Mesodermal cell (in vitro differentiated cells): ENCODE measurements around the gene CD48.
A peak's percentile ranks its signal among the peaks of the same experiment; 100 is the strongest.

ENCODE experiments used
- H3K27ac ChIP-seq: 2 replicates; pipeline ENCODE4 v1.7.0; 2013; ENCODE audit warnings: mild to moderate bottlenecking, low read depth, low read length, moderate library complexity; ENCODE audit not compliant: severe bottlenecking
- H3K36me3 ChIP-seq: 2 replicates; pipeline ENCODE4 v1.7.1; 2013; ENCODE audit warnings: mild to moderate bottlenecking, low read length, moderate library complexity; ENCODE audit not compliant: control insufficient read depth, insufficient read depth
- H3K4me1 ChIP-seq: one replicate; pipeline ENCODE4 v1.7.1; 2013; ENCODE audit warnings: mild to moderate bottlenecking, low read length; ENCODE audit not compliant: insufficient read depth, control insufficient read depth, poor library complexity, severe bottlenecking
- H3K4me3 ChIP-seq: 2 replicates; pipeline ENCODE4 v1.7.0; 2013; ENCODE audit warnings: low read length, control low read depth, mild to moderate bottlenecking; ENCODE audit not compliant: insufficient read depth, poor library complexity, severe bottlenecking; ENCODE audit errors: extremely low read depth
- H3K9me3 ChIP-seq: 2 replicates; pipeline ENCODE4 v1.7.1; 2013; ENCODE audit warnings: mild to moderate bottlenecking, low read length, moderate library complexity; ENCODE audit not compliant: control insufficient read depth
- WGBS, 2 experiments: methylation state at CpG; one replicate each; pipeline ENCODE4 v1.1.5; 2013; ENCODE audit warnings: missing lambda C conversion rate in 2 of 2; ENCODE audit not compliant: insufficient coverage in 2 of 2; 5-methylcytosine and 5-hydroxymethylcytosine counted together

Gene CD48

GRCh38 chr1:160630523-160631451 is 80.8 kb downstream of the CD48 start:
- H3K27ac ChIP-seq = peak overlapping the region; percentile 68
- peaks cover 10% of the 10 kb centered on the region for H3K4me1 ChIP-seq
- WGBS, 2 experiments = 81 to 87% methylated on average over 5 to 8 of the region's 9 CpGs
- H3K9me3 ChIP-seq = no peaks in the 10 kb centered on the region
- H3K36me3 ChIP-seq = no peaks in the 10 kb centered on the region
- no peak overlapping the region for H3K4me3 ChIP-seq

GRCh38 chr1:160629286-160630210 is 82.1 kb downstream of the CD48 start:
- Histone ChIP-seq H3K36me3 (no peaks in the 10 kb centered on the region), H3K4me3 (no peak overlapping the region), H3K4me1 (peaks cover 8% of the 10 kb centered on the region), H3K27ac (peak overlapping the region; percentile 68), H3K9me3 (no peaks in the 10 kb centered on the region)
- 82 to 91% methylated on average over 16 to 17 of the region's 19 CpGs for WGBS, 2 experiments

- H3K4me1 ChIP-seq = peaks cover 8% of the 10 kb centered on the region
- no peak overlapping the region for H3K27ac ChIP-seq
- no peaks in the 10 kb centered on the region for H3K9me3 ChIP-seq
- no peaks in the 10 kb centered on the region for H3K36me3 ChIP-seq
- 81 to 87% methylated on average over 5 to 7 of the region's 8 CpGs for WGBS, 2 experiments
- H3K4me3 ChIP-seq = no peak overlapping the region
These were observed 82.8 kb downstream of the CD48 start for GRCh38 chr1:160628799-160629263.
